ENCODE results near the gene LRRC4C. TPM values are rescaled to one million over a fixed set of nuclear protein-coding genes. Genes with fewer than 3 reads are reported as not detected.

LRRC4C gene
- total RNA-seq, 1 donor from 2014 or later = not detected

- TF ChIP-seq CTCF (IDR thresholded peaks at IDR 0.05) = no peak
- H3K27me3 ChIP-seq = no peaks in the 10 kb centered on the region
- no peak overlapping the region for H3K4me3 ChIP-seq
- no peak for DNase-seq (ENCODE audit: low spot score in 2 of 2)
- no peaks in the 10 kb centered on the region for H3K36me3 ChIP-seq
- intact Hi-C loops (cut with DNase I) = no loop called here
- peaks cover 0 to 4% of the 10 kb centered on the region in 2 donors for H3K9me3 ChIP-seq
- H3K27ac ChIP-seq = no peak overlapping the region
- no peaks in the 10 kb centered on the region for H3K4me1 ChIP-seq
Measured at GRCh38 chr11:40686765-40687164, 772.7 kb downstream of the LRRC4C start.

DNA sequence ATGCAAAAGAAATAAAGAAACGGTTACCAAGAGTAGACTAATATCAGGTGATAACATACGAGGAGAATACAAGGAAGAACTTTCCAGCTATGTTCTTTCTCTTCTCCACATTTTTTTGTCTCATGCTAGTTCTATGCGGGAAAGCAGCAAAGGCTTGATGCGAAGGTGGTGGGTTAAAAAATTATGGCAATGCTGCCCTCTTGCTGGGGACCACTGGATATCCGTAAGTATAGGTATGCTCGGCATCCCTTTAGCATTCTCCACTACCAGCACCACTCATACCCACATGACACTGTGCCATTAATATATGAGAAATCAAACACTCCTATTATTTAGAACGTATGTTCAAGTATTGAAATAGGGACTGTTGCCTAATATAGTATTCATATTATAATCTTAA lies 776.4 kb downstream of the LRRC4C start:
- Histone ChIP-seq H3K27ac (no peak overlapping the region), H3K4me1 (no peaks in the 10 kb centered on the region), H3K4me3 (no peak overlapping the region), H3K27me3 (no peaks in the 10 kb centered on the region), H3K36me3 (no peaks in the 10 kb centered on the region), H3K9me3 (peaks cover 0 to 4% of the 10 kb centered on the region in 2 donors)
- TF ChIP-seq CTCF (IDR thresholded peaks at IDR 0.05) = no peak
- DNase-seq (ENCODE audit: low spot score in 2 of 2) = no peak
- intact Hi-C loops (cut with DNase I) = no loop called here

- Histone ChIP-seq H3K27me3 (no peaks in the 10 kb centered on the region), H3K9me3 (peaks cover 0 to 4% of the 10 kb centered on the region in 2 donors), H3K27ac (no peak overlapping the region), H3K4me3 (no peak overlapping the region), H3K36me3 (no peaks in the 10 kb centered on the region), H3K4me1 (no peaks in the 10 kb centered on the region)
- DNase-seq (ENCODE audit: low spot score in 2 of 2) = no peak
- no peak for TF ChIP-seq CTCF (IDR thresholded peaks at IDR 0.05)
- intact Hi-C loops (cut with DNase I) = no loop called here
Measured at GRCh38 chr11:40679276-40679675, 780.2 kb downstream of the LRRC4C start.

DNA sequence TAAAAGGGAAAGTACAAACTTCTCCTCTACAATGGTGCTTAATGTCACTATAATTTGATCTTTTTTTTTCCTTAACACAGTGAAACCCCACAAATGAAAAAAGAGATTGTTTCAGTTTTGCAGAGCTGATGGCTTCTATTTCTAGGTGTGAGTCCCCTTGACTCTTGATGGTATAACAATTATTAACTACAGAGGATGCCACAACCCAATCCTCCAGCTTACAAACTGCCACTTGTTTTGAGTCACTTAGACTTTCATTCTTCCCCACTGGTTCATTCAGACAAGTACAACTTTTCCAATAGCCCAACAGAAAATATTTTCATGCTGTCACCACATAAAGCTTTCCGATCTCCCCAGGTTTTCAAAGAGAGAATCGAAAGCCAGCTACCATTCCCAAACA lies 812.2 kb downstream of the LRRC4C start:
- Histone ChIP-seq H3K4me1 (no peaks in the 10 kb centered on the region), H3K9me3 (peaks cover 0 to 4% of the 10 kb centered on the region in 2 donors), H3K27ac (no peak overlapping the region), H3K36me3 (no peaks in the 10 kb centered on the region), H3K27me3 (no peaks in the 10 kb centered on the region), H3K4me3 (no peak overlapping the region)
- intact Hi-C loops (cut with DNase I) = no loop called here
- DNase-seq (ENCODE audit: low spot score in 2 of 2) = no peak
- TF ChIP-seq CTCF (IDR thresholded peaks at IDR 0.05) = no peak

GRCh38 chr11:40642284-40642683 lies 817.2 kb downstream of the LRRC4C start:
- no peak overlapping the region for H3K27ac ChIP-seq
- H3K4me1 ChIP-seq = no peaks in the 10 kb centered on the region
- intact Hi-C loops (cut with DNase I) = no loop called here
- H3K36me3 ChIP-seq = no peaks in the 10 kb centered on the region
- H3K9me3 ChIP-seq = no peaks in the 10 kb centered on the region
- no peak for DNase-seq (ENCODE audit: low spot score in 2 of 2)
- no peak for TF ChIP-seq CTCF (IDR thresholded peaks at IDR 0.05)
- no peak overlapping the region for H3K4me3 ChIP-seq
- H3K27me3 ChIP-seq = no peaks in the 10 kb centered on the region

DNA sequence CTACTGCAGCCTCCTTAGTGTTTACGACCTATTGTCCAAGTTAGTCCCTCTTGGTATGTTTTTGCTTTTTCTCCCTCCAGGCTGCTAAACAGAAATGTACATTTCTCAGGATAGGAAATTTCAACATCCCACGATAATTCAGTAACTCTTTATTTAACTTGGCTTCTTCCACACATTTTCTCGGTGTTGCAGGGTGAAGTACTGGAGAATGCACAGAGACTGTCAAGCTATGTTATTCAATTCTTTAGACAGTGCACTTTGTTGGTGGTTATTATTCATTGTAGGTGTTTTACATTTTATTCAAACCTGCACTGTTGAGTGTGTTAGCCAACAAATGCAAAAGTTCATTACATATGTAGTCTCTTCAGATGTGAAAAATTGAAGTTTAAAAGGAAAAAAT lies 839.8 kb downstream of the LRRC4C start:
- no peak for TF ChIP-seq CTCF (IDR thresholded peaks at IDR 0.05)
- H3K36me3 ChIP-seq = no peaks in the 10 kb centered on the region
- H3K27ac ChIP-seq = no peak overlapping the region
- no peaks in the 10 kb centered on the region for H3K27me3 ChIP-seq
- no peak for DNase-seq (ENCODE audit: low spot score in 2 of 2)
- intact Hi-C loops (cut with DNase I) = no loop called here
- no peak overlapping the region for H3K4me3 ChIP-seq
- no peaks in the 10 kb centered on the region for H3K9me3 ChIP-seq
- H3K4me1 ChIP-seq = no peaks in the 10 kb centered on the region

Data from ascending aorta (tissue), 2 donors.